Fibroblast of lung (primary cell): ENCODE data around the gene GLRX3. TPM values are rescaled to one million over a fixed set of nuclear protein-coding genes. Genes with fewer than 3 reads are reported as not detected.
A peak's percentile ranks its signal among the peaks of the same experiment; 100 is the strongest.

Experiments used
- DNase-seq, 2 donors: peaks; one replicate each; pipeline versions ENCODE4 v3.0.0 to v3.0.0-alpha.2; 2010; ENCODE audit warnings: low read depth in 2 of 2
- H2AFZ ChIP-seq: 2 replicates; pipeline ENCODE4 v1.5.1; 2012; ENCODE audit warnings: low read length, control low read depth, inconsistent platforms
- H3K27ac ChIP-seq: 2 replicates; pipeline ENCODE4 v1.5.1; 2011; ENCODE audit warnings: low read length, control low read depth; ENCODE audit not compliant: insufficient read depth
- H3K27me3 ChIP-seq: 2 replicates; pipeline ENCODE4 v1.5.1; 2011; ENCODE audit warnings: mild to moderate bottlenecking, low read length; ENCODE audit not compliant: control insufficient read depth, insufficient read depth
- H3K36me3 ChIP-seq: 2 replicates; pipeline ENCODE4 v1.5.1; 2011; ENCODE audit warnings: low read length; ENCODE audit not compliant: control insufficient read depth, insufficient read depth
- H3K4me1 ChIP-seq: 2 replicates; pipeline ENCODE4 v1.5.1; 2011; ENCODE audit warnings: low read length; ENCODE audit not compliant: control insufficient read depth, insufficient read depth; ENCODE audit errors: extremely low read depth
- H3K4me2 ChIP-seq: 2 replicates; pipeline ENCODE4 v1.5.1; 2011; ENCODE audit warnings: low read length, control low read depth; ENCODE audit not compliant: insufficient read depth; ENCODE audit errors: extremely low read depth
- H3K4me3 ChIP-seq, 4 experiments: fragments of 200-600 bp in 1 of 4; sonication (generic) in 1 of 4; replicated peaks in 1 of 4; 2 replicates each; pipeline ENCODE4 v1.5.1; 2011 to 2016; ENCODE audit warnings: low read length in 4 of 4, low read depth in 3 of 4, mild to moderate bottlenecking in 3 of 4, control low read depth in 2 of 4, inconsistent platforms in 1 of 4, mixed read lengths in 1 of 4; ENCODE audit not compliant: insufficient read depth in 1 of 4; ENCODE audit errors: control extremely low read depth in 1 of 4
- H3K79me2 ChIP-seq: 2 replicates; pipeline ENCODE4 v1.5.1; 2012; ENCODE audit warnings: mild to moderate bottlenecking, low read length, inconsistent platforms; ENCODE audit not compliant: control insufficient read depth, insufficient read depth
- H3K9ac ChIP-seq: 2 replicates; pipeline ENCODE4 v1.5.1; 2011; ENCODE audit warnings: mild to moderate bottlenecking, low read length, control low read depth; ENCODE audit not compliant: insufficient read depth
- H3K9me3 ChIP-seq: 2 replicates; pipeline ENCODE4 v1.5.1; 2012; ENCODE audit warnings: low read depth, low read length; ENCODE audit not compliant: control insufficient read depth, insufficient read depth
- H4K20me1 ChIP-seq: 2 replicates; pipeline ENCODE4 v1.5.1; 2011; ENCODE audit warnings: low read length; ENCODE audit not compliant: control insufficient read depth, insufficient read depth; ENCODE audit errors: extremely low read depth
- EZH2 ChIP-seq: IDR thresholded peaks from 2 replicates; pipeline ENCODE4 v1.5.1; 2012; ENCODE audit warnings: low read length, control low read depth, mild to moderate bottlenecking; ENCODE audit errors: missing control alignments
- polyA plus RNA-seq, 2 donors: library from polyadenylated mRNA; depleted of rRNA in 1 of 2; stranded (reverse) in 1 of 2; unstranded in 1 of 2; fragments of >200 nt; gene quantifications; 2 replicates each; pipeline ENCODE4 v1.2.1, GENCODE V29; 2011 to 2012; ENCODE audit warnings: missing spikeins in 1 of 2
- total RNA-seq: library from RNA; depleted of rRNA; stranded (reverse); fragments of >200 nt; gene quantifications from 2 replicates; pipeline ENCODE4 v1.2.1, GENCODE V29; 2014
- TF ChIP-seq, protein P1 (sequence below), 2 donors: IDR thresholded peaks in 1 of 2; conservative IDR thresholded peaks in 1 of 2; 1 replicate in 1 of 2; 2 replicates in 1 of 2; pipeline ENCODE4 v1.5.1; 2011 to 2012; ENCODE audit warnings: low read length in 2 of 2, control low read depth in 1 of 2, inconsistent platforms in 1 of 2, low read depth in 1 of 2, mild to moderate bottlenecking in 1 of 2

GLRX3 gene
- total and polyA plus RNA-seq, 2 donors (not counting 1 experiment from before 2014, with no cell fraction given), result 51.7 to 95.6 TPM

DNA sequence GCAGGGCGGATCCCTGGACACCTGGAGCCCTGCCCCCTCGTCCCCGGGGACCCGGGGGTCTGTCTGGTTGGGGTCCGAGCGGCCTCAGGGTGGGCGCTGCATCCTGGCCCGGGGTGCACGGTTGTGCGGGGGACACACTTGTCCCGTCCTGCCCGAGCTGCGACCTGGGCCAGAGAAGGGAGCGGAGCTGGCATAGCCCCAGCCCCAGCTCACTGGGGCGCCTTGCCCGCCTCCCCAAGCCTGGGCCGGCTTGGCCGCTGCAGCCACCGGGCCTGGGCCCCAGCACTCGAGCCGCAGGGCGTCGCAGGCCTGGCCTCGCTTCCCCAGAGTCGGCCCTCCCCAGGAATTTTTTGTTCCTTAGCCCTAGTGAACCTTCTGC, 54.5 kb downstream of the GLRX3 start:
- Histone ChIP-seq H2AFZ (no peak overlapping the region), H3K27ac (no peak overlapping the region), H3K4me3 (peak overlapping the region; percentile 28 to 66 (median 53)), H3K4me2 (peak overlapping the region; percentile 82), H3K4me1 (no peaks in the 10 kb centered on the region), H3K9ac (peak overlapping the region; percentile 77), H3K36me3 (no peaks in the 10 kb centered on the region), H3K27me3 (no peaks in the 10 kb centered on the region), H3K79me2 (no peaks in the 10 kb centered on the region), H3K9me3 (no peaks in the 10 kb centered on the region), H4K20me1 (no peaks in the 10 kb centered on the region)
- TF ChIP-seq EZH2, result no peak
- TF ChIP-seq, protein P1, sequence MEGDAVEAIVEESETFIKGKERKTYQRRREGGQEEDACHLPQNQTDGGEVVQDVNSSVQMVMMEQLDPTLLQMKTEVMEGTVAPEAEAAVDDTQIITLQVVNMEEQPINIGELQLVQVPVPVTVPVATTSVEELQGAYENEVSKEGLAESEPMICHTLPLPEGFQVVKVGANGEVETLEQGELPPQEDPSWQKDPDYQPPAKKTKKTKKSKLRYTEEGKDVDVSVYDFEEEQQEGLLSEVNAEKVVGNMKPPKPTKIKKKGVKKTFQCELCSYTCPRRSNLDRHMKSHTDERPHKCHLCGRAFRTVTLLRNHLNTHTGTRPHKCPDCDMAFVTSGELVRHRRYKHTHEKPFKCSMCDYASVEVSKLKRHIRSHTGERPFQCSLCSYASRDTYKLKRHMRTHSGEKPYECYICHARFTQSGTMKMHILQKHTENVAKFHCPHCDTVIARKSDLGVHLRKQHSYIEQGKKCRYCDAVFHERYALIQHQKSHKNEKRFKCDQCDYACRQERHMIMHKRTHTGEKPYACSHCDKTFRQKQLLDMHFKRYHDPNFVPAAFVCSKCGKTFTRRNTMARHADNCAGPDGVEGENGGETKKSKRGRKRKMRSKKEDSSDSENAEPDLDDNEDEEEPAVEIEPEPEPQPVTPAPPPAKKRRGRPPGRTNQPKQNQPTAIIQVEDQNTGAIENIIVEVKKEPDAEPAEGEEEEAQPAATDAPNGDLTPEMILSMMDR (conservative IDR thresholded peaks at IDR 0.05 in 1 of 2, IDR thresholded peaks at IDR 0.05 in 1 of 2; ENCODE audit: low read depth in 1 of 2, low read length in 2 of 2), result no peak
- no peak for DNase-seq

DNA sequence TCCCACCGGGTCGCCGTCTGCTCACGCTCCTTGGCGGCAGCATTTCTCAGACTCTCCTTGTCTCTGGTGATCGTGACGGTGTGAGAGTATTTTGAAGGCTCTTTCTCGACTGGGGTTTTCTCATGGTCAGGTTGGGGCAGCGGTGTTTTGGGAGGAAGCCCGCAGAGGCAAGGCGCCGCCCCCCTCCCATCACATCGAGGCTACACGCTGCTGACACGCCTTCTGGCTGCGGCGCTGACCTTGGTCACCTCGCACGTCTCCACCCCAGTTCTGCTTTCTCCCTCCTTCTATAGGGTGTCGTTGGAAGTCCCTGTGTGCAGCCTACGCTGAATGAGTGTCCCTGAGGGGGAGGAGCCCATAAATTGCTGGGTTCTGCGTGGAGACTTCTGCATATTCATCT, 55.2 kb downstream of the GLRX3 start:
- H3K27ac ChIP-seq, result no peak overlapping the region
- TF ChIP-seq, protein P1 (conservative IDR thresholded peaks at IDR 0.05 in 1 of 2, IDR thresholded peaks at IDR 0.05 in 1 of 2; ENCODE audit: low read depth in 1 of 2, low read length in 2 of 2), result no peak
- TF ChIP-seq EZH2, result no peak

DNA sequence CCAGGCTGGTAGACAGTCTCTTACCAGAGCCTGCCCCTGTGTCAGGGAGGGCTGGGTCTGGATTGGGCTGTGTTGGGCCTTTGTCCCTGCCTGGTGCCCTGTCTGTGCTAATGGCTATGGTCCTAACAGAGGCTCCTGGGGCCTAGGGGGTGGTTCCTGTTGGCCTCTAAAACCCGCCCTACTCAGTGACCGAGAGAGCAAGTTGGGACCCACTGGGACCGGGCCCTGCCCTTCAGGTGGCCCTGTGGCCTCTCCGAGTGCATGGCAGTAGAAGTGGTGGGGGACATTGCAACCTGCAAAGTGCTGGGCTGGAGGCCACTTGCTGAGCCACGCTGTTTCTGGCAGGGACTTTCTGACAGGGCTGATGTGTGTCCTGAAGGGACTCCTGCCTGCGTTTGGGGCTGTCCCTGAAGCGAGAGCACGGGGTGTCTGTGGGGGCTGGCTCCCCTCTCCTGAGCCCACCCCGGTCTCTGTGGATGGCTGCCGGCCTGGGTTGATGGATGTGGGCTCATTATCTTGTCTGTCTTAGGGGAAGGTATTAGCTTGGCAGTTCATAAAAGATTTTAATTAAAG, 56.2 kb downstream of the GLRX3 start:
- TF ChIP-seq, protein P1 (conservative IDR thresholded peaks at IDR 0.05 in 1 of 2, IDR thresholded peaks at IDR 0.05 in 1 of 2; ENCODE audit: low read depth in 1 of 2, low read length in 2 of 2), result no peak
- TF ChIP-seq EZH2, result no peak
- no peaks in the 10 kb centered on the region for H3K36me3 ChIP-seq
- H3K79me2 ChIP-seq, result no peaks in the 10 kb centered on the region
- H4K20me1 ChIP-seq, result no peaks in the 10 kb centered on the region
- DNase-seq, result no peak
- no peak overlapping the region for H3K27ac ChIP-seq
- H3K27me3 ChIP-seq, result no peaks in the 10 kb centered on the region
- no peak overlapping the region for H3K9ac ChIP-seq
- H2AFZ ChIP-seq, result no peak overlapping the region
- H3K9me3 ChIP-seq, result no peaks in the 10 kb centered on the region
- H3K4me1 ChIP-seq, result no peaks in the 10 kb centered on the region
- H3K4me3 ChIP-seq, result no peak overlapping the region
- H3K4me2 ChIP-seq, result no peak overlapping the region

More for the DNA sequence above, 55.2 kb downstream of the GLRX3 start:
- H2AFZ ChIP-seq, result no peak overlapping the region
- no peaks in the 10 kb centered on the region for H3K27me3 ChIP-seq
- no peak overlapping the region for H3K9ac ChIP-seq
- H3K4me3 ChIP-seq, result no peak overlapping the region
- H3K79me2 ChIP-seq, result no peaks in the 10 kb centered on the region
- no peaks in the 10 kb centered on the region for H3K36me3 ChIP-seq
- H3K4me1 ChIP-seq, result no peaks in the 10 kb centered on the region
- no peak overlapping the region for H3K4me2 ChIP-seq
- no peak for DNase-seq
- no peaks in the 10 kb centered on the region for H4K20me1 ChIP-seq
- H3K9me3 ChIP-seq, result no peaks in the 10 kb centered on the region
